NCI-H1694 treated with DMSO at 0.1 percent for 48 hours (cell line): ENCODE measurements around the gene BRMS1L.

ENCODE experiments used
- DNase-seq: peaks from one replicate; lab custom pipeline; 2025; lab: John Stamatoyannopoulos, UW

The BRMS1L gene

GRCh38 chr14:35865611-35866324, 39.6 kb downstream of the BRMS1L start:
- no peak for DNase-seq

GRCh38 chr14:35866595-35867279, 40.6 kb downstream of the BRMS1L start:
- DNase-seq, result no peak

GRCh38 chr14:35867280-35867629, 41.1 kb downstream of the BRMS1L start:
- no peak for DNase-seq

GRCh38 chr14:35875296-35875695, 49.2 kb downstream of the BRMS1L start:
- no peak for DNase-seq

- no peak for DNase-seq
Observed at GRCh38 chr14:35877276-35877675, 51.1 kb downstream of the BRMS1L start.

GRCh38 chr14:35878272-35879150, 52.4 kb downstream of the BRMS1L start:
- DNase-seq, result peak; percentile 50

- DNase-seq, result no peak
Observed at GRCh38 chr14:35879151-35879648, 53.1 kb downstream of the BRMS1L start.

GRCh38 chr14:35879654-35880249, 53.6 kb downstream of the BRMS1L start:
- peak; percentile 21 for DNase-seq

- DNase-seq, result no peak
Observed at GRCh38 chr14:35881280-35881679, 55.1 kb downstream of the BRMS1L start.

- DNase-seq, result peak; percentile 37
Observed at GRCh38 chr14:35883677-35884293, 57.6 kb downstream of the BRMS1L start.

- no peak for DNase-seq
Observed at GRCh38 chr14:35890308-35890707, 64.2 kb downstream of the BRMS1L start.

GRCh38 chr14:35895256-35895655, 69.1 kb downstream of the BRMS1L start:
- DNase-seq, result no peak

GRCh38 chr14:35897616-35898111, 71.5 kb downstream of the BRMS1L start:
- DNase-seq, result no peak

- no peak for DNase-seq
Observed at GRCh38 chr14:35898217-35898775, 72.2 kb downstream of the BRMS1L start.

GRCh38 chr14:35900741-35901140, 74.6 kb downstream of the BRMS1L start:
- no peak for DNase-seq

GRCh38 chr14:35909665-35910064, 83.5 kb downstream of the BRMS1L start:
- no peak for DNase-seq

GRCh38 chr14:35910191-35910590, 84.1 kb downstream of the BRMS1L start:
- no peak for DNase-seq

GRCh38 chr14:35911097-35911496, 85.0 kb downstream of the BRMS1L start:
- no peak for DNase-seq

GRCh38 chr14:35915185-35915584, 89.0 kb downstream of the BRMS1L start:
- no peak for DNase-seq

- DNase-seq, result no peak
Observed at GRCh38 chr14:35915775-35916174, 89.6 kb downstream of the BRMS1L start.
